ENCODE results near the gene PCDHA6.
"Not testable (repeated sequence)": the region's sequence is repeated elsewhere in the genome, so short reads cannot be mapped to it uniquely, and the experiment has no call there.

PCDHA6 gene

DNA sequence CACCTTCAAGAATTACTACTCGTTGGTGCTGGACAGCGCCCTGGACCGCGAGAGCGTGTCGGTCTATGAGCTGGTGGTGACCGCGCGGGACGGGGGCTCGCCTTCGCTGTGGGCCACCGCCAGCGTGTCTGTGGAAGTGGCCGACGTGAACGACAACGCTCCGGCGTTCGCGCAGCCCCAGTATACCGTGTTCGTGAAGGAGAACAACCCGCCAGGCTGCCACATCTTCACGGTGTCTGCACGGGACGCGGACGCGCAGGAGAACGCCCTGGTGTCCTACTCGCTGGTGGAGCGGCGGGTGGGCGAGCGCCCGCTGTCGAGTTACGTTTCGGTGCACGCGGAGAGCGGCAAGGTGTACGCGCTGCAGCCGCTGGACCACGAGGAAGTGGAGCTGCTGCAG lies 4.8 kb upstream of the PCDHA6 start:
- not testable (repeated sequence) for DNase-seq

- no peak for DNase-seq
Measured at GRCh38 chr5:140823475-140823874, 4.3 kb upstream of the PCDHA6 start.

DNA sequence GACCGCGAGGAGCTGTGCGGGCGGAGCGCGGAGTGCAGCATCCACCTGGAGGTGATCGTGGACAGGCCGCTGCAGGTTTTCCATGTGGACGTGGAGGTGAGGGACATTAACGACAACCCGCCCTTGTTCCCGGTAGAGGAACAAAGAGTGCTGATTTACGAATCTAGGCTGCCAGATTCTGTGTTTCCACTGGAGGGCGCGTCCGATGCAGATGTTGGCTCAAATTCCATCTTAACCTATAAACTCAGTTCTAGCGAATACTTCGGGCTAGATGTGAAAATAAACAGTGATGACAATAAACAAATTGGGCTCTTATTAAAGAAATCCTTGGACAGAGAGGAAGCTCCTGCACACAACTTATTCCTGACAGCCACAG lies 590 bp downstream of the PCDHA6 start:
- no peak for DNase-seq

DNA sequence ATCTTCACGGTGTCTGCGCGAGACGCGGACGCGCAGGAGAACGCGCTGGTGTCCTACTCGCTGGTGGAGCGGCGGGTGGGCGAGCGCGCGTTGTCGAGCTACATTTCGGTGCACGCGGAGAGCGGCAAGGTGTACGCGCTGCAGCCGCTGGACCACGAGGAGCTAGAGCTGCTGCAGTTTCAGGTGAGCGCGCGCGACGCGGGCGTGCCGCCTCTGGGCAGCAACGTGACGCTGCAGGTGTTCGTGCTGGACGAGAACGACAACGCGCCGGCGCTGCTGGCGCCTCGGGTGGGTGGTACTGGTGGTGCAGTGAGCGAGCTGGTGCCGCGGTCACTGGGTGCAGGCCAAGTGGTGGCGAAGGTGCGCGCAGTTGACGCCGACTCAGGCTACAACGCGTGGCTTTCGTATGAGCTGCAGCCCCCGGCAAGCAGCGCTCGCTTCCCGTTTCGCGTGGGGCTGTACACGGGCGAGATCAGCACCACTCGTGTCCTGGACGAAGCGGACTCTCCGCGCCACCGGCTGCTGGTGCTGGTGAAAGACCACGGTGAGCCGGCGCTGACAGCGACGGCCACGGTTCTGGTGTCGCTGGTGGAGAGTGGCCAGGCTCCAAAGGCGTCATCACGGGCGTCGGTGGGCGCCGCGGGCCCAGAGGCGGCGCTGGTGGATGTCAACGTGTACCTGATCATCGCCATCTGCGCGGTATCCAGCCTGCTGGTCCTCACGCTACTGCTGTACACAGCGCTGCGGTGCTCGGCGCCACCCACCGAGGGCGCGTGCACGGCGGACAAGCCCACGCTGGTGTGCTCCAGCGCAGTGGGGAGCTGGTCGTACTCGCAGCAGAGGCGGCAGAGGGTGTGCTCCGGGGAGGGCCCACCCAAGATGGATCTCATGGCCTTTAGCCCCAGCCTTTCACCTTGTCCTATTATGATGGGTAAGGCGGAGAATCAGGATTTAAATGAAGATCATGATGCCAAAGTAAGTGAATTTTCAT lies 2.0 kb downstream of the PCDHA6 start:
- not testable (repeated sequence) for DNase-seq

- no peak for DNase-seq
Measured at GRCh38 chr5:140833993-140834392, 6.2 kb downstream of the PCDHA6 start, which contains the start of gene PCDHA7. Gene PCDHA7 (plus strand): TSS chr5:140834269. CDS start chr5:140834384, 115 bp downstream.

DNA sequence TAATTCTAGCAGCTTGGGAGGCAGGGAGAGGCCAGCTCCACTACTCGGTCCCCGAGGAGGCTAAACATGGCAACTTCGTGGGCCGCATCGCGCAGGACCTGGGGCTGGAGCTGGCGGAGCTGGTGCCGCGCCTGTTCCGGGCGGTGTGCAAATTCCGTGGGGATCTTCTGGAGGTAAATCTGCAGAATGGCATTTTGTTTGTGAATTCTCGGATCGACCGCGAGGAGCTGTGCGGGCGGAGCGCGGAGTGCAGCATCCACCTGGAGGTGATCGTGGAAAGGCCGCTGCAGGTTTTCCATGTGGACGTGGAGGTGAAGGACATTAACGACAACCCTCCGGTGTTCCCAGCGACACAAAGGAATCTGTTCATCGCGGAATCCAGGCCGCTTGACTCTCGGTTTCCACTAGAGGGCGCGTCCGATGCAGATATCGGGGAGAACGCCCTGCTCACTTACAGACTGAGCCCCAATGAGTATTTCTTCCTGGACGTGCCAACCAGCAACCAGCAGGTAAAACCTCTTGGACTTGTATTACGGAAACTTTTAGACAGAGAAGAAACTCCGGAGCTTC lies 6.8 kb downstream of the PCDHA6 start:
- DNase-seq = not testable (repeated sequence)

GRCh38 chr5:140835622-140836510 lies 8.1 kb downstream of the PCDHA6 start:
- no peak for DNase-seq

DNA sequence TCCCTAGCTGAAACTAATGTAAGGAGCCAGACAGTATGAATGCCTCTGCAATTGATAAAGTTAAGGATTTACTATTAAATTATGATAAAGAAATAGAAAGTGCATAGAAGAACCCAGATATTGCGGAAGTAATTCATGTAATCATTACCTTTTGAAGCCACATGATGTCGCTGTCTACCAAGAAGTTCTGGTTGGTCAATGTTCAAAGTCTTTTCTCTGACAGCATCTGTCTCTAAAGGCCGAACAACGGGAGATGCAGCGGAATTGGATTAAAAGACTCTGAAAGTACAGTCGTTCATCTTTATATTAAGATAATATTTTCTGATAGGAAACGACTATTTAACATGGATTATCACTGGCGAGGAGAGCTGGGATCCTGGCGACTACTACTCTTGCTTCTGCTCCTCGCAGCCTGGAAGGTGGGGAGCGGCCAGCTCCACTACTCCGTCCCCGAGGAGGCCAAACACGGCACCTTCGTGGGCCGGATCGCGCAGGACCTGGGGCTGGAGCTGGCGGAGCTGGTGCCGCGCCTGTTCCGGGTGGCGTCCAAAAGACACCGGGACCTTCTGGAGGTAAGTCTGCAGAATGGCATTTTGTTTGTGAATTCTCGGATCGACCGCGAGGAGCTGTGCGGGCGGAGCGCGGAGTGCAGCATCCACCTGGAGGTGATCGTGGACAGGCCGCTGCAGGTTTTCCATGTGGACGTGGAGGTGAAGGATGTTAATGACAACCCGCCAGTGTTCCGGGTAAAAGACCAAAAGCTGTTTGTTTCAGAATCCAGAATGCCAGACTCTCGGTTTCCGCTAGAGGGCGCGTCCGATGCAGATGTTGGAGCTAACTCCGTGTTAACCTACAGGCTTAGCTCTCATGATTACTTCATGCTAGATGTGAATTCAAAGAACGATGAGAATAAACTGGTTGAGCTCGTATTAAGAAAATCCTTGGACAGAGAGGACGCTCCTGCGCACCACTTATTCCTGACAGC lies 13.5 kb downstream of the PCDHA6 start, which contains the start of gene PCDHA8:
TSS of gene PCDHA8 (plus strand) at position 210 of the 985 bp plus-strand sequence. CDS start at position 345, 135 bp downstream.
- no peak for DNase-seq

DNA sequence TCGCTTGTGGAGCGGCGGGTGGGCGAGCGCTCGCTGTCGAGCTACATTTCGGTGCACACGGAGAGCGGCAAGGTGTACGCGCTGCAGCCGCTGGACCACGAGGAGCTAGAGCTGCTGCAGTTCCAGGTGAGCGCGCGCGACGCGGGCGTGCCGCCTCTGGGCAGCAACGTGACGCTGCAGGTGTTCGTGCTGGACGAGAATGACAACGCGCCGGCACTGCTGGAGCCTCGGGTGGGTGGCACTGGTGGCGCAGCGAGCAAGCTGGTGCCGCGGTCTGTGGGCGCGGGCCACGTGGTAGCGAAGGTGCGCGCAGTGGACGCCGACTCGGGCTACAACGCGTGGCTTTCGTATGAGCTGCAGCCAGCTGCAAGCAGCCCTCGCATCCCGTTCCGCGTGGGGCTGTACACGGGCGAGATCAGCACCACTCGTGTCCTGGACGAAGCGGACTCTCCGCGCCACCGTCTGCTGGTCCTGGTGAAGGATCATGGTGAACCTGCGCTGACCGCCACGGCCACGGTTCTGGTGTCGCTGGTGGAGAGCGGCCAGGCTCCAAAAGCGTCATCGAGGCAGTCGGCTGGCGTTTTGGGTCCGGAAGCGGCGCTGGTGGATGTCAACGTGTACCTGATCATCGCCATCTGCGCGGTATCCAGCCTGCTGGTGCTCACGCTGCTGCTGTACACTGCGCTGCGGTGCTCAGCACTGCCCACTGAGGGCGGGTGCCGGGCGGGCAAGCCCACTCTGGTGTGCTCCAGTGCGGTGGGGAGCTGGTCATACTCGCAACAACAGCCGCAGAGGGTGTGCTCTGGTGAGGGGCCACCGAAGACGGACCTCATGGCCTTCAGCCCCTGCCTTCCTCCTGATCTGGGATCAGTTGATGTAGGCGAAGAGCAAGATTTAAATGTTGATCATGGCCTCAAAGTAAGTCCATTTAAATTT lies 15.3 kb downstream of the PCDHA6 start:
- DNase-seq = no peak

DNA sequence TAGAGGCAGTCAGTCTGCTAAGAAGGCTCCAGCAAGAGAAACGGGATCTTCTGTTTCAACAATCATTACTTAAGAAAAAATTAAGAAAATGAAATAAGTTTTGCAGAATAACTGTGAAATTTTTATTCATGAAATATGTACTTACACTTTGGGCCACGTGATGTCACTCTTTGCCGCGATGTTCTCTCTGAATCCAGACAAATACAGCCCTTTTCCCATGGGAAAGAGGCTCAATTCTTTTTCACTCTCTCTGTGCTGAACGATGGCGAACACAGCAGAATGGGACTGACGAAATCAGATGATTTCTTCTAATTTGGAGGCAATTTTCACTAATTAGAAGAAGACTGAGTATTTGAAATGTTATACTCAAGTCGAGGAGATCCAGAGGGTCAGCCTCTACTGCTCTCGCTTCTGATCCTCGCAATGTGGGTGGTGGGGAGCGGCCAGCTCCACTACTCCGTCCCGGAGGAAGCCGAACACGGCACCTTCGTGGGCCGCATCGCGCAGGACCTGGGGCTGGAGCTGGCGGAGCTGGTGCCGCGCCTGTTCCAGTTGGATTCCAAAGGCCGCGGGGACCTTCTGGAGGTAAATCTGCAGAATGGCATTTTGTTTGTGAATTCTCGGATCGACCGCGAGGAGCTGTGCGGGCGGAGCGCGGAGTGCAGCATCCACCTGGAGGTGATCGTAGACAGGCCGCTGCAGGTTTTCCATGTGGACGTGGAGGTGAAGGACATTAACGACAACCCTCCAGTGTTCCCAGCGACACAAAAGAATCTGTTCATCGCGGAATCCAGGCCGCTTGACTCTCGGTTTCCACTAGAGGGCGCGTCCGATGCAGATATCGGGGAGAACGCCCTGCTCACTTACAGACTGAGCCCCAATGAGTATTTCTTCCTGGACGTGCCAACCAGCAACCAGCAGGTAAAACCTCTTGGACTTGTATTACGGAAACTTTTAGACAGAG lies 20.7 kb downstream of the PCDHA6 start, which contains the start of gene PCDHA9:
TSS of gene PCDHA9 (plus strand) at position 244 of the 964 bp plus-strand sequence. CDS start at position 358, 114 bp downstream.
- not testable (repeated sequence) for DNase-seq

GRCh38 chr5:140849831-140850634 lies 22.3 kb downstream of the PCDHA6 start:
- DNase-seq = not testable (repeated sequence)

DNA sequence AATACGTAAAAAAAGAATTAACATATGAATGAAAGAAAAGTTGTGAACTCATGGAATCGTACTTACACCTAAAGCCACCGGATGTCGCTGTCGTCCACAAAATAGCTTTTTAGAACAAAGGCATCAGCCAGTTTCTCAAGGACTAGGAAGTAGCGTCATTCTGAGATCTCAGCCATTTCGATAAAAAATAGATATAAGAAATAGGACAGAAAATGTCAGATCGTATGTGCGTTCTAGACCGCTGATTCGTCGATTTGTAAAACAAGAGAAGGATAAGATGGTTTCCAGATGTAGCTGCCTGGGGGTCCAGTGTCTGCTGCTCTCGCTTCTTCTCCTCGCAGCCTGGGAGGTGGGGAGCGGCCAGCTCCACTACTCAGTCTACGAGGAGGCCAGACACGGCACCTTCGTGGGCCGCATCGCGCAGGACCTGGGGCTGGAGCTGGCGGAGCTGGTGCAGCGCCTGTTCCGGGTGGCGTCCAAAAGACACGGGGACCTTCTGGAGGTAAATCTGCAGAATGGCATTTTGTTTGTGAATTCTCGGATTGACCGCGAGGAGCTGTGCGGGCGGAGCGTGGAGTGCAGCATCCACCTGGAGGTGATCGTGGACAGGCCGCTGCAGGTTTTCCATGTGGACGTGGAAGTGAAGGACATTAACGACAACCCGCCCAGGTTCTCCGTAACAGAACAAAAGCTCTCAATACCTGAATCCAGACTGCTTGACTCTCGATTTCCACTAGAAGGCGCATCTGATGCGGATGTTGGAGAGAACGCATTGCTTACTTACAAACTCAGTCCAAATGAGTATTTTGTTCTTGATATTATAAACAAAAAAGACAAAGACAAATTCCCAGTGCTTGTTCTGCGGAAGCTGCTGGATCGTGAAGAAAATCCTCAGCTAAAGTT lies 28.3 kb downstream of the PCDHA6 start, which contains the start of gene PCDHA10:
TSS of gene PCDHA10 (plus strand) at position 126 of the 903 bp plus-strand sequence. CDS start at position 278, 152 bp downstream.
- DNase-seq = no peak

- no peak for DNase-seq
Measured at GRCh38 chr5:140857177-140857986, 29.6 kb downstream of the PCDHA6 start.

DNA sequence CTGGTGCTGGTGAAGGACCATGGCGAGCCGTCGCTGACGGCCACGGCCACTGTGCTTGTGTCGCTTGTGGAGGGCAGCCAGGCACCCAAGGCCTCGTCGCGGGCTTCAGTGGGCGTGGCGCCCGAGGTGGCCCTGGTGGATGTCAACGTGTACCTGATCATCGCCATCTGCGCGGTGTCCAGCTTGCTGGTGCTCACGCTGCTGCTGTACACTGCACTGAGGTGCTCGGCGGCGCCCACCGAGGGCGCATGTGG lies 30.2 kb downstream of the PCDHA6 start:
- DNase-seq = no peak

DNA sequence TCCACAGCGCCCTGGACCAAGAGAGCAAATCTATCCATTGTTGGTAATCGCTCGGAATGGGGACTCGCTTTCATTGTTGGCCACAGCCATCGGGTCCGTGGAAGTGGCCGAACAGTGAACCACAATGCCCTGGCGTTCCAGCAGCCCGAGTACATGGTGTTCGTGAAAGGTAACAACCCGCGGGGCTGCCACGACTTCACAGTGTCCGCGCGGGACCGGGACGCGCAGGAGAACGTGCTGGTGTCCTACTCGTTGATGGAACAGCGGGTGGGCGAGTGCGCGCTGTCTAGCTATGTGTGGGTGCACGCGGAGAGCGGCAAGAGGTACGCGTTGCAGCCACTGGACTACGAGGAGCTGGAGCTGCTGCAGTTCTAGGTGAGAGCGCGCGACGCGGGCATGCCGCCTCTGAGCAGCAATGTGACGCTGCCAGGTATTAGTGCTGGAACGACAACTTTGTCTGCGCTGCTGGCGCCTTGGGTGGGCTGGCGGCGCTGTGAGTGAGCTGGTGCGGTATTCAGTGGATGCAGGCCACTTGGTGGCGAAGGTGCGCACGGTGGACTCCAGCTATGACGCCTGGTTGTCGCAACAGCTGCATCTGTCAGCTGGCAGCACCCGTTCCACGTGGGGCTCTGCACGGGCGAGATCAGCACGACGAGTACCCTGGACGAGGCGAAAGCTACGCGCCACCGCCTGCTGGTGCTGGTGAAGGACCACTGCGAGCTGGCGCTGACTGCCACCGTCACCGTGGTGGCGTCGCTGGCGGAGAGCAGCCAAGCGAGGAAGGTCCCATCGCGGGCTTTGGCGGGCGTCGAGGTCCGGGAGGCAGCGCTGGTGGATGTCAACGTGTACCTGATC lies 34.9 kb downstream of the PCDHA6 start:
- no peak for DNase-seq
